ENCODE measurements around the gene GOLGA6A. TPM values are rescaled to one million over a fixed set of nuclear protein-coding genes. Genes with fewer than 3 reads are reported as not detected.

Gene GOLGA6A
- total RNA-seq, 1 experiment from 2014 or later: 6.0 TPM

- Mint-ChIP-seq H3K36me3 (0 out of 2 replicates have a peak, but pooled peaks cover 4% of the 10 kb centered on the region), H3K27me3 (ENCODE audit: low read depth) (peaks cover 6% of the 10 kb centered on the region), H3K4me1 (peaks cover 8% of the 10 kb centered on the region), H3K27ac (no peak overlapping the region; the same call in 1 of the 2 replicates), H3K4me3 (no peak overlapping the region), H3K9me3 (no peaks in the 10 kb centered on the region)
- TF ChIP-seq, protein P1, sequence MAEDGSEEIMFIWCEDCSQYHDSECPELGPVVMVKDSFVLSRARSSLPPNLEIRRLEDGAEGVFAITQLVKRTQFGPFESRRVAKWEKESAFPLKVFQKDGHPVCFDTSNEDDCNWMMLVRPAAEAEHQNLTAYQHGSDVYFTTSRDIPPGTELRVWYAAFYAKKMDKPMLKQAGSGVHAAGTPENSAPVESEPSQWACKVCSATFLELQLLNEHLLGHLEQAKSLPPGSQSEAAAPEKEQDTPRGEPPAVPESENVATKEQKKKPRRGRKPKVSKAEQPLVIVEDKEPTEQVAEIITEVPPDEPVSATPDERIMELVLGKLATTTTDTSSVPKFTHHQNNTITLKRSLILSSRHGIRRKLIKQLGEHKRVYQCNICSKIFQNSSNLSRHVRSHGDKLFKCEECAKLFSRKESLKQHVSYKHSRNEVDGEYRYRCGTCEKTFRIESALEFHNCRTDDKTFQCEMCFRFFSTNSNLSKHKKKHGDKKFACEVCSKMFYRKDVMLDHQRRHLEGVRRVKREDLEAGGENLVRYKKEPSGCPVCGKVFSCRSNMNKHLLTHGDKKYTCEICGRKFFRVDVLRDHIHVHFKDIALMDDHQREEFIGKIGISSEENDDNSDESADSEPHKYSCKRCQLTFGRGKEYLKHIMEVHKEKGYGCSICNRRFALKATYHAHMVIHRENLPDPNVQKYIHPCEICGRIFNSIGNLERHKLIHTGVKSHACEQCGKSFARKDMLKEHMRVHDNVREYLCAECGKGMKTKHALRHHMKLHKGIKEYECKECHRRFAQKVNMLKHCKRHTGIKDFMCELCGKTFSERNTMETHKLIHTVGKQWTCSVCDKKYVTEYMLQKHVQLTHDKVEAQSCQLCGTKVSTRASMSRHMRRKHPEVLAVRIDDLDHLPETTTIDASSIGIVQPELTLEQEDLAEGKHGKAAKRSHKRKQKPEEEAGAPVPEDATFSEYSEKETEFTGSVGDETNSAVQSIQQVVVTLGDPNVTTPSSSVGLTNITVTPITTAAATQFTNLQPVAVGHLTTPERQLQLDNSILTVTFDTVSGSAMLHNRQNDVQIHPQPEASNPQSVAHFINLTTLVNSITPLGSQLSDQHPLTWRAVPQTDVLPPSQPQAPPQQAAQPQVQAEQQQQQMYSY (CRISPR knock-in tag; IDR thresholded peaks at IDR 0.05): no peak
- no peak for TF ChIP-seq ZNF232 (CRISPR knock-in tag; IDR thresholded peaks at IDR 0.05)
- no peak for TF ChIP-seq EMX1 (CRISPR knock-in tag; IDR thresholded peaks at IDR 0.05)
- no peak for TF ChIP-seq ZBTB21 (CRISPR knock-in tag; IDR thresholded peaks at IDR 0.05; ENCODE audit: borderline replicate concordance)
- TF ChIP-seq, protein P2, sequence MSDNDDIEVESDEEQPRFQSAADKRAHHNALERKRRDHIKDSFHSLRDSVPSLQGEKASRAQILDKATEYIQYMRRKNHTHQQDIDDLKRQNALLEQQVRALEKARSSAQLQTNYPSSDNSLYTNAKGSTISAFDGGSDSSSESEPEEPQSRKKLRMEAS (CRISPR knock-in tag; IDR thresholded peaks at IDR 0.05): no peak
- TF ChIP-seq ZNF512 (CRISPR knock-in tag; IDR thresholded peaks at IDR 0.05; ENCODE audit: borderline replicate concordance): no peak
- TF ChIP-seq, protein P3, sequence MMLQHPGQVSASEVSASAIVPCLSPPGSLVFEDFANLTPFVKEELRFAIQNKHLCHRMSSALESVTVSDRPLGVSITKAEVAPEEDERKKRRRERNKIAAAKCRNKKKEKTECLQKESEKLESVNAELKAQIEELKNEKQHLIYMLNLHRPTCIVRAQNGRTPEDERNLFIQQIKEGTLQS (CRISPR knock-in tag; conservative IDR thresholded peaks at IDR 0.05): no peak
- DNase-seq (ENCODE audit: low spot score): no peak
- ATAC-seq: no peak
- ChIA-PET CTCF (interaction anchor here (1.0 to 10.6 kb wide), 6 partner anchors 7 to 262 kb away, joined by 3 to 163 read pairs (median 11); partner anchors contain the start of gene PML), POLR2A (interaction anchor here (1.3 kb wide), 1 partner anchor 9 kb away, joined by 3 read pairs; no protein-coding TSS in a partner anchor)
These were observed 36.6 kb downstream of the GOLGA6A start for GRCh38 chr15:74045636-74046274.

- Mint-ChIP-seq H3K4me3 (no peak overlapping the region), H3K4me1 (peaks cover 14% of the 10 kb centered on the region), H3K27ac (no peak overlapping the region), H3K27me3 (ENCODE audit: low read depth) (peaks cover 6% of the 10 kb centered on the region; the same call in 1 of the 2 replicates), H3K9me3 (no peaks in the 10 kb centered on the region), H3K36me3 (0 out of 2 replicates have a peak, but pooled peaks cover 4% of the 10 kb centered on the region)
- ChIA-PET CTCF (interaction anchor here (1.0 to 10.6 kb wide), 6 partner anchors 7 to 263 kb away, joined by 3 to 163 read pairs (median 11); partner anchors contain the start of gene PML), POLR2A (interaction anchor here (0.5 to 1.3 kb wide), 2 partner anchors 8 to 790 kb away, joined by 3 to 5 read pairs; no protein-coding TSS in a partner anchor)
- TF ChIP-seq ZNF138 (CRISPR knock-in tag; conservative IDR thresholded peaks at IDR 0.05) (no peak), ZBTB43 (CRISPR knock-in tag; IDR thresholded peaks at IDR 0.05) (no peak), ZNF281 (CRISPR knock-in tag; IDR thresholded peaks at IDR 0.05) (no peak), PRRX2 (CRISPR knock-in tag; IDR thresholded peaks at IDR 0.05) (no peak), JUN (CRISPR knock-in tag; IDR thresholded peaks at IDR 0.05) (no peak)
- TF ChIP-seq, protein P2 (CRISPR knock-in tag; IDR thresholded peaks at IDR 0.05): no peak
- TF ChIP-seq, protein P4, sequence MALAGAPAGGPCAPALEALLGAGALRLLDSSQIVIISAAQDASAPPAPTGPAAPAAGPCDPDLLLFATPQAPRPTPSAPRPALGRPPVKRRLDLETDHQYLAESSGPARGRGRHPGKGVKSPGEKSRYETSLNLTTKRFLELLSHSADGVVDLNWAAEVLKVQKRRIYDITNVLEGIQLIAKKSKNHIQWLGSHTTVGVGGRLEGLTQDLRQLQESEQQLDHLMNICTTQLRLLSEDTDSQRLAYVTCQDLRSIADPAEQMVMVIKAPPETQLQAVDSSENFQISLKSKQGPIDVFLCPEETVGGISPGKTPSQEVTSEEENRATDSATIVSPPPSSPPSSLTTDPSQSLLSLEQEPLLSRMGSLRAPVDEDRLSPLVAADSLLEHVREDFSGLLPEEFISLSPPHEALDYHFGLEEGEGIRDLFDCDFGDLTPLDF (CRISPR knock-in tag; IDR thresholded peaks at IDR 0.05): no peak
- no peak for ATAC-seq
- no peak for DNase-seq (ENCODE audit: low spot score)
These were observed 37.2 kb downstream of the GOLGA6A start for GRCh38 chr15:74045184-74045583.
